Gastroesophageal sphincter (tissue), 4 donors: ENCODE results near the gene INPP5A. TPM values are rescaled to one million over a fixed set of nuclear protein-coding genes. Genes with fewer than 3 reads are reported as not detected.

Experiments
- ATAC-seq: fragments of 150-250 bp; one replicate; pipeline ENCODE4 v1.9.1; 2016; ENCODE audit warnings: mild to moderate bottlenecking, moderate library complexity
- H3K27ac ChIP-seq, 4 donors: fragments of 200-600 bp; sonication (generic) in 3 of 4; 1 replicate in 3 of 4; 2 replicates in 1 of 4; pipeline ENCODE4 v1.5.1; 2016 to 2019
- H3K27me3 ChIP-seq: fragments of 200-600 bp; sonication (generic); one replicate; pipeline ENCODE4 v1.5.1; 2019
- H3K36me3 ChIP-seq, 2 donors: fragments of 200-600 bp; sonication (generic); one replicate each; pipeline ENCODE4 v1.5.1; 2019; ENCODE audit warnings: control low read depth in 1 of 2
- H3K4me1 ChIP-seq, 3 donors: fragments of 200-600 bp; sonication (generic); 1 replicate in 2 of 3; 2 replicates in 1 of 3; pipeline ENCODE4 v1.5.1; 2016 to 2019; ENCODE audit warnings: control low read depth in 2 of 3
- H3K4me3 ChIP-seq, 2 donors: fragments of 200-600 bp; sonication (generic); one replicate each; pipeline ENCODE4 v1.5.1; 2019; ENCODE audit warnings: mild to moderate bottlenecking in 1 of 2, moderate library complexity in 1 of 2
- H3K9me3 ChIP-seq, 3 donors: fragments of 200-600 bp; sonication (generic); one replicate each; pipeline ENCODE4 v1.5.1; 2017 to 2019; ENCODE audit warnings: control low read depth in 2 of 3
- EP300 ChIP-seq: sonication (generic); formaldehyde crosslinking; IDR thresholded peaks from one replicate; pipeline ENCODE4 v1.6.1; 2017; ENCODE audit warnings: antibody characterized with exemption, mild to moderate bottlenecking
- POLR2A ChIP-seq, 2 donors: fragments of 450-650 bp; IDR thresholded peaks; one replicate each; pipeline ENCODE4 v1.6.1; 2017; ENCODE audit warnings: antibody characterized with exemption in 2 of 2, mild to moderate bottlenecking in 2 of 2, moderate library complexity in 1 of 2
- POLR2AphosphoS5 ChIP-seq: sonication (generic); formaldehyde crosslinking; IDR thresholded peaks from one replicate; pipeline ENCODE4 v1.6.1; 2017; ENCODE audit warnings: antibody characterized with exemption
- WGBS, 2 donors: methylation state at CpG; one replicate each; pipeline ENCODE4 v1.1.5; 2018; ENCODE audit warnings: low coverage in 1 of 2; 5-methylcytosine and 5-hydroxymethylcytosine counted together
- total RNA-seq, 4 donors: library from RNA; depleted of rRNA; stranded (reverse); fragments of >200 nt; gene quantifications; one replicate each; pipeline ENCODE4 v1.1.0, GENCODE V29; 2016
- TF ChIP-seq, protein P1 (sequence below), 4 experiments: fragments of 200-600 bp in 2 of 4; fragments of 450-650 bp in 2 of 4; sonication (generic) in 1 of 4; IDR thresholded peaks; one replicate each; pipeline ENCODE4 v1.5.1; 2017 to 2019; ENCODE audit warnings: antibody characterized with exemption in 4 of 4, mild to moderate bottlenecking in 2 of 4, moderate library complexity in 2 of 4

The INPP5A gene
- total RNA-seq, 4 donors from 2014 or later, result 111 to 288 (median 215) TPM

DNA sequence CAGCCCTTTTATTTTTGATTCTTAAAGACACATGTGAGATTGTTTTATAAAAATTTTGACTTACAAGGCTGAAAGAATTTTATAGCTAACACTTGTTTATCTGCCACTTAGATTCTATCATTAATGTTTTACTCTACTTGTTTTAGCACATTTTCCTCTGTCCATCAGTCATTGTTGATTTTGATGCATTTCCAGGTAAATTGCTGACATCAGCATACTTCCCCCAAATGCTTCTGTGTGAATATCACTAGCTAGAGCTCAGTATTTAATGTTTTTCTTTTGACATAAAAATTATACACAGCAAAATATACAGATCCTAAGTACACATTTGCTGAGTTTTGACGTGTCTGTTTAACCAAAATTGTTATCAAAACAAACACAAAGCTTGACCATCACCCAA, 43.0 kb downstream of the INPP5A start:
- Histone ChIP-seq H3K27ac (peak overlapping the region in 3 of 4 donors; percentile 59 to 88 (median 81)), H3K4me1 (peaks cover 6 to 92% (median 36%) of the 10 kb centered on the region in 3 donors), H3K27me3 (no peaks in the 10 kb centered on the region), H3K9me3 (no peaks in the 10 kb centered on the region), H3K4me3 (no peak overlapping the region), H3K36me3 (no peaks in the 10 kb centered on the region)
- TF ChIP-seq EP300 (no peak), POLR2A (IDR thresholded peaks at IDR 0.05) (no peak), POLR2AphosphoS5 (no peak)
- TF ChIP-seq, protein P1, sequence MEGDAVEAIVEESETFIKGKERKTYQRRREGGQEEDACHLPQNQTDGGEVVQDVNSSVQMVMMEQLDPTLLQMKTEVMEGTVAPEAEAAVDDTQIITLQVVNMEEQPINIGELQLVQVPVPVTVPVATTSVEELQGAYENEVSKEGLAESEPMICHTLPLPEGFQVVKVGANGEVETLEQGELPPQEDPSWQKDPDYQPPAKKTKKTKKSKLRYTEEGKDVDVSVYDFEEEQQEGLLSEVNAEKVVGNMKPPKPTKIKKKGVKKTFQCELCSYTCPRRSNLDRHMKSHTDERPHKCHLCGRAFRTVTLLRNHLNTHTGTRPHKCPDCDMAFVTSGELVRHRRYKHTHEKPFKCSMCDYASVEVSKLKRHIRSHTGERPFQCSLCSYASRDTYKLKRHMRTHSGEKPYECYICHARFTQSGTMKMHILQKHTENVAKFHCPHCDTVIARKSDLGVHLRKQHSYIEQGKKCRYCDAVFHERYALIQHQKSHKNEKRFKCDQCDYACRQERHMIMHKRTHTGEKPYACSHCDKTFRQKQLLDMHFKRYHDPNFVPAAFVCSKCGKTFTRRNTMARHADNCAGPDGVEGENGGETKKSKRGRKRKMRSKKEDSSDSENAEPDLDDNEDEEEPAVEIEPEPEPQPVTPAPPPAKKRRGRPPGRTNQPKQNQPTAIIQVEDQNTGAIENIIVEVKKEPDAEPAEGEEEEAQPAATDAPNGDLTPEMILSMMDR (IDR thresholded peaks at IDR 0.05), result no peak
- 65 to 80% methylated on average over 1 of the region's 1 CpG for WGBS, 2 donors
- no peak for ATAC-seq

GRCh38 chr10:132582137-132582536, 44.5 kb downstream of the INPP5A start:
- ATAC-seq, result no peak
- peak overlapping the region in 1 of 4 donors; percentile 88 for H3K27ac ChIP-seq
- H3K36me3 ChIP-seq, result no peaks in the 10 kb centered on the region
- TF ChIP-seq POLR2AphosphoS5 (no peak), POLR2A (IDR thresholded peaks at IDR 0.05) (no peak), EP300 (no peak)
- TF ChIP-seq, protein P1 (IDR thresholded peaks at IDR 0.05), result no peak
- 96 to 100% methylated on average over 1 to 4 of the region's 4 CpGs for WGBS, 2 donors
- H3K4me1 ChIP-seq, result peaks cover 2 to 92% (median 34%) of the 10 kb centered on the region in 3 donors
- no peak overlapping the region for H3K4me3 ChIP-seq
- no peaks in the 10 kb centered on the region for H3K9me3 ChIP-seq
- no peaks in the 10 kb centered on the region for H3K27me3 ChIP-seq

GRCh38 chr10:132582771-132583170, 45.2 kb downstream of the INPP5A start:
- TF ChIP-seq POLR2AphosphoS5 (no peak), POLR2A (IDR thresholded peaks at IDR 0.05) (no peak), EP300 (no peak)
- TF ChIP-seq, protein P1 (IDR thresholded peaks at IDR 0.05), result no peak

GRCh38 chr10:132583456-132583855, 45.9 kb downstream of the INPP5A start:
- Histone ChIP-seq H3K36me3 (no peaks in the 10 kb centered on the region), H3K27ac (peak overlapping the region; percentile 22 to 88 (median 41)), H3K27me3 (no peaks in the 10 kb centered on the region), H3K4me3 (no peak overlapping the region), H3K4me1 (peaks cover 2 to 92% (median 30%) of the 10 kb centered on the region in 3 donors), H3K9me3 (no peaks in the 10 kb centered on the region)
- TF ChIP-seq EP300, result no peak
- TF ChIP-seq POLR2A (IDR thresholded peaks at IDR 0.05), result no peak
- TF ChIP-seq POLR2AphosphoS5, result no peak
- TF ChIP-seq, protein P1 (IDR thresholded peaks at IDR 0.05), result no peak
- ATAC-seq, result no peak
- WGBS, 2 donors, result 49 to 86% methylated on average over 8 to 9 of the region's 9 CpGs

More at GRCh38 chr10:132582771-132583170, 45.2 kb downstream of the INPP5A start:
- Histone ChIP-seq H3K27ac (peak overlapping the region in 2 of 4 donors; percentile 47 to 88), H3K36me3 (no peaks in the 10 kb centered on the region), H3K4me1 (peaks cover 2 to 92% (median 29%) of the 10 kb centered on the region in 3 donors), H3K27me3 (no peaks in the 10 kb centered on the region), H3K9me3 (no peaks in the 10 kb centered on the region), H3K4me3 (no peak overlapping the region)
- WGBS, 2 donors, result 69 to 85% methylated on average over 5 of the region's 5 CpGs
- ATAC-seq, result no peak

DNA sequence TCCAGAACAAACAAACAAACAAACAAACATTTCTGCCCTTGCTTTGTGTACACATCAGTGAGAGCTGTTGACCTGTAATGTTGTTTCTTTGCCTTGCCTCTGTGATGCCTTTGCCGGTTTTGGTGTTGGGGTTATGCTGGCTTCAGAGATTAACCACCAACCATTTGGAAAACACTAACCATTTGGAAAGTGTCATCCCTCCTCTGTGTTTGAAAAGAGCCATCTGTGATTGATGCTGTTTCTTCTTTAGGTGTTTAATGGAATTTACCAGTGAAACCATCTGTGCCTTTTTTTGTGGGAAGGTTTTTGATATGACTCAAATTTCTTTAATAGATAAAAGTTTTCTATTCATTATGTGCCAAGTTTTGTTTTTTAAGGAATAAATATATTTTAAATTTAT, 46.5 kb downstream of the INPP5A start:
- no peak for ATAC-seq
- H3K36me3 ChIP-seq, result no peaks in the 10 kb centered on the region
- H3K4me3 ChIP-seq, result no peak overlapping the region
- no peaks in the 10 kb centered on the region for H3K27me3 ChIP-seq
- H3K9me3 ChIP-seq, result no peaks in the 10 kb centered on the region
- TF ChIP-seq, protein P1 (IDR thresholded peaks at IDR 0.05), result no peak
- TF ChIP-seq POLR2AphosphoS5 (no peak), EP300 (no peak), POLR2A (IDR thresholded peaks at IDR 0.05) (no peak)
- WGBS, 2 donors, result 80 to 100% methylated on average over 1 of the region's 1 CpG
- peaks cover 2 to 92% (median 28%) of the 10 kb centered on the region in 3 donors for H3K4me1 ChIP-seq
- peak overlapping the region; percentile 22 to 88 (median 38) for H3K27ac ChIP-seq
